WTC11 (cell line): ENCODE measurements around the gene MAP4K1. TPM values are rescaled to one million over a fixed set of nuclear protein-coding genes. Genes with fewer than 3 reads are reported as not detected.

ENCODE experiments used
- ATAC-seq: fragments of 200-7000 bp; cut with Tn5 transposase; 2 replicates; pipeline ENCODE4 v1.10.0; 2021; ENCODE audit warnings: mild to moderate bottlenecking, moderate library complexity
- CTCF ChIA-PET: fragments of 300-600 bp; sonication (Branson Sonifier 250); formaldehyde crosslinking; loops from one replicate; lab custom pipeline; 2021; ENCODE audit warnings: antibody characterized with exemption; lab: Charles Lee
- POLR2A ChIA-PET: fragments of 350-600 bp; sonication (Branson Sonifier 250); formaldehyde crosslinking; loops from one replicate; lab custom pipeline; 2021; ENCODE audit warnings: antibody characterized with exemption; lab: Charles Lee
- DNase-seq: peaks from one replicate; pipeline ENCODE4 v3.0.0; 2021; ENCODE audit warnings: low spot score
- H3K27ac Mint-ChIP-seq: 2 replicates; pipeline ENCODE4 v1.8.0; 2021; ENCODE audit warnings: mixed read lengths
- H3K27me3 Mint-ChIP-seq: 2 replicates; pipeline ENCODE4 v1.8.0; 2021; ENCODE audit warnings: low read depth, mild to moderate bottlenecking, moderate library complexity, mixed read lengths
- H3K36me3 Mint-ChIP-seq: 2 replicates; pipeline ENCODE4 v1.8.0; 2021; ENCODE audit warnings: mixed read lengths
- H3K4me1 Mint-ChIP-seq: 2 replicates; pipeline ENCODE4 v1.8.0; 2022; ENCODE audit warnings: mixed read lengths
- H3K4me3 Mint-ChIP-seq: 2 replicates; pipeline ENCODE4 v1.8.0; 2021; ENCODE audit warnings: mild to moderate bottlenecking, moderate library complexity, mixed read lengths
- H3K9me3 Mint-ChIP-seq: 2 replicates; pipeline ENCODE4 v1.8.0; 2021; ENCODE audit warnings: mixed read lengths
- CBFB ChIP-seq: sonication (generic); formaldehyde crosslinking; IDR thresholded peaks from 2 replicates; pipeline ENCODE4 v1.8.1; 2022; ENCODE audit warnings: mild to moderate bottlenecking, low read depth, missing genetic modification reagents
- CDX4 ChIP-seq: fragments of 250-450 bp; sonication (Bioruptor Pico); IDR thresholded peaks from 2 replicates; pipeline ENCODE4 v1.9.0; 2021; ENCODE audit warnings: moderate library complexity, mild to moderate bottlenecking, inconsistent platforms, borderline replicate concordance
- CREM ChIP-seq: sonication (generic); formaldehyde crosslinking; IDR thresholded peaks from 2 replicates; pipeline ENCODE4 v1.8.1; 2022; ENCODE audit warnings: mild to moderate bottlenecking, missing genetic modification reagents, moderate library complexity
- ETV6 ChIP-seq: sonication (generic); formaldehyde crosslinking; IDR thresholded peaks from 2 replicates; pipeline ENCODE4 v1.8.1; 2022; ENCODE audit warnings: mild to moderate bottlenecking, missing genetic modification reagents
- FOXK1 ChIP-seq: sonication (generic); formaldehyde crosslinking; IDR thresholded peaks from 2 replicates; pipeline ENCODE4 v1.8.0; 2022; ENCODE audit warnings: mild to moderate bottlenecking, moderate library complexity, missing genetic modification reagents
- GABPB1 ChIP-seq: sonication (generic); formaldehyde crosslinking; IDR thresholded peaks from 2 replicates; pipeline ENCODE4 v1.8.1; 2023; ENCODE audit warnings: mild to moderate bottlenecking, missing genetic modification reagents
- MAX ChIP-seq: sonication (generic); formaldehyde crosslinking; IDR thresholded peaks from 2 replicates; pipeline ENCODE4 v1.8.0; 2022; ENCODE audit warnings: mild to moderate bottlenecking, missing genetic modification reagents
- MYBL2 ChIP-seq: sonication (generic); formaldehyde crosslinking; IDR thresholded peaks from 2 replicates; pipeline ENCODE4 v1.8.1; 2023; ENCODE audit warnings: mild to moderate bottlenecking, moderate library complexity, missing genetic modification reagents
- PRDM15 ChIP-seq: sonication (generic); formaldehyde crosslinking; IDR thresholded peaks from 2 replicates; pipeline ENCODE4 v1.8.0; 2022; ENCODE audit warnings: missing genetic modification reagents
- PREB ChIP-seq: sonication (generic); formaldehyde crosslinking; IDR thresholded peaks from 2 replicates; pipeline ENCODE4 v1.8.1; 2022; ENCODE audit warnings: mild to moderate bottlenecking, missing genetic modification reagents, moderate library complexity, borderline replicate concordance
- PRRX2 ChIP-seq: fragments of 250-450 bp; sonication (Bioruptor Pico); IDR thresholded peaks from 2 replicates; pipeline ENCODE4 v1.8.0; 2021; ENCODE audit warnings: mild to moderate bottlenecking
- RELA ChIP-seq: sonication (generic); formaldehyde crosslinking; IDR thresholded peaks from 2 replicates; pipeline ENCODE4 v1.8.1; 2022; ENCODE audit warnings: missing genetic modification reagents, mild to moderate bottlenecking, borderline replicate concordance
- SMAD3 ChIP-seq: sonication (generic); formaldehyde crosslinking; IDR thresholded peaks from 2 replicates; pipeline ENCODE4 v1.8.0; 2022; ENCODE audit warnings: missing genetic modification reagents, mild to moderate bottlenecking, borderline replicate concordance
- SP1 ChIP-seq: sonication (generic); formaldehyde crosslinking; conservative IDR thresholded peaks from 2 replicates; pipeline ENCODE4 v1.8.1; 2022; ENCODE audit warnings: missing genetic modification reagents
- ZNF138 ChIP-seq: sonication (generic); formaldehyde crosslinking; conservative IDR thresholded peaks from 2 replicates; pipeline ENCODE4 v1.8.1; 2022; ENCODE audit warnings: mild to moderate bottlenecking, moderate library complexity, missing genetic modification reagents
- ZNF219 ChIP-seq: sonication (generic); formaldehyde crosslinking; IDR thresholded peaks from 2 replicates; pipeline ENCODE4 v1.8.0; 2023; ENCODE audit warnings: missing genetic modification reagents, mild to moderate bottlenecking, borderline replicate concordance
- ZNF232 ChIP-seq: sonication (generic); formaldehyde crosslinking; IDR thresholded peaks from 2 replicates; pipeline ENCODE4 v1.8.0; 2022; ENCODE audit warnings: mild to moderate bottlenecking, missing genetic modification reagents
- ZNF263 ChIP-seq: sonication (generic); formaldehyde crosslinking; IDR thresholded peaks from 2 replicates; pipeline ENCODE4 v1.8.1; 2022; ENCODE audit warnings: low read depth, mild to moderate bottlenecking, moderate library complexity, missing genetic modification reagents
- ZNF416 ChIP-seq: fragments of 250-450 bp; sonication (Bioruptor Pico); IDR thresholded peaks from 2 replicates; pipeline ENCODE4 v1.9.0; 2021; ENCODE audit warnings: mild to moderate bottlenecking, inconsistent platforms
- total RNA-seq: library from RNA; stranded (reverse); gene quantifications from 3 replicates; pipeline ENCODE4 v1.2.3, GENCODE V29; 2021
- TF ChIP-seq, protein P1 (sequence below): sonication (generic); formaldehyde crosslinking; IDR thresholded peaks from 2 replicates; pipeline ENCODE4 v1.8.1; 2023; ENCODE audit warnings: mild to moderate bottlenecking, missing genetic modification reagents, moderate library complexity
- TF ChIP-seq, protein P2 (sequence below): sonication (generic); formaldehyde crosslinking; IDR thresholded peaks from 2 replicates; pipeline ENCODE4 v1.8.0; 2022; ENCODE audit warnings: mild to moderate bottlenecking, missing genetic modification reagents
- TF ChIP-seq, protein P3 (sequence below): sonication (generic); formaldehyde crosslinking; conservative IDR thresholded peaks from 2 replicates; pipeline ENCODE4 v1.8.1; 2022; ENCODE audit warnings: mild to moderate bottlenecking, missing genetic modification reagents
- TF ChIP-seq, protein P4 (sequence below): sonication (generic); formaldehyde crosslinking; IDR thresholded peaks from 2 replicates; pipeline ENCODE4 v1.8.1; 2023; ENCODE audit warnings: mild to moderate bottlenecking, moderate library complexity, missing genetic modification reagents

MAP4K1 gene
- total RNA-seq, 1 experiment from 2014 or later = 14.0 TPM

- TF ChIP-seq, protein P1, sequence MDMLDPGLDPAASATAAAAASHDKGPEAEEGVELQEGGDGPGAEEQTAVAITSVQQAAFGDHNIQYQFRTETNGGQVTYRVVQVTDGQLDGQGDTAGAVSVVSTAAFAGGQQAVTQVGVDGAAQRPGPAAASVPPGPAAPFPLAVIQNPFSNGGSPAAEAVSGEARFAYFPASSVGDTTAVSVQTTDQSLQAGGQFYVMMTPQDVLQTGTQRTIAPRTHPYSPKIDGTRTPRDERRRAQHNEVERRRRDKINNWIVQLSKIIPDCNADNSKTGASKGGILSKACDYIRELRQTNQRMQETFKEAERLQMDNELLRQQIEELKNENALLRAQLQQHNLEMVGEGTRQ (CRISPR knock-in tag) = no peak
- TF ChIP-seq PRRX2 (CRISPR knock-in tag) (no peak), CBFB (no peak), SP1 (CRISPR knock-in tag) (no peak), ZNF138 (no peak), CDX4 (CRISPR knock-in tag) (no peak), FOXK1 (CRISPR knock-in tag) (no peak), ZNF416 (CRISPR knock-in tag) (no peak), SMAD3 (CRISPR knock-in tag) (no peak), GABPB1 (CRISPR knock-in tag) (no peak), RELA (CRISPR knock-in tag) (no peak), PREB (CRISPR knock-in tag) (no peak), MAX (CRISPR knock-in tag) (no peak), ZNF219 (CRISPR knock-in tag) (no peak), ETV6 (CRISPR knock-in tag) (no peak), ZNF232 (CRISPR knock-in tag) (no peak)
- TF ChIP-seq, protein P2, sequence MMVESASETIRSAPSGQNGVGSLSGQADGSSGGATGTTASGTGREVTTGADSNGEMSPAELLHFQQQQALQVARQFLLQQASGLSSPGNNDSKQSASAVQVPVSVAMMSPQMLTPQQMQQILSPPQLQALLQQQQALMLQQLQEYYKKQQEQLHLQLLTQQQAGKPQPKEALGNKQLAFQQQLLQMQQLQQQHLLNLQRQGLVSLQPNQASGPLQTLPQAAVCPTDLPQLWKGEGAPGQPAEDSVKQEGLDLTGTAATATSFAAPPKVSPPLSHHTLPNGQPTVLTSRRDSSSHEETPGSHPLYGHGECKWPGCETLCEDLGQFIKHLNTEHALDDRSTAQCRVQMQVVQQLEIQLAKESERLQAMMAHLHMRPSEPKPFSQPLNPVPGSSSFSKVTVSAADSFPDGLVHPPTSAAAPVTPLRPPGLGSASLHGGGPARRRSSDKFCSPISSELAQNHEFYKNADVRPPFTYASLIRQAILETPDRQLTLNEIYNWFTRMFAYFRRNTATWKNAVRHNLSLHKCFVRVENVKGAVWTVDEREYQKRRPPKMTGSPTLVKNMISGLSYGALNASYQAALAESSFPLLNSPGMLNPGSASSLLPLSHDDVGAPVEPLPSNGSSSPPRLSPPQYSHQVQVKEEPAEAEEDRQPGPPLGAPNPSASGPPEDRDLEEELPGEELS = no peak
- TF ChIP-seq, all 79 proteins: peak for 0
- no peak for ATAC-seq
- ChIA-PET POLR2A (interaction anchor here (3.3 kb wide), 1 partner anchor 13 kb away, joined by 41 read pairs; the partner anchor contains the start of gene ACTN4), CTCF (interaction anchor here (4.7 kb wide), 1 partner anchor 58 kb away, joined by 21 read pairs; no protein-coding TSS in a partner anchor)
- Mint-ChIP-seq H3K36me3 (peaks cover 10% of the 10 kb centered on the region), H3K9me3 (no peaks in the 10 kb centered on the region), H3K4me3 (no peak overlapping the region), H3K27me3 (no peaks in the 10 kb centered on the region), H3K4me1 (peaks cover 96% of the 10 kb centered on the region), H3K27ac (peak overlapping the region; percentile 82)
- DNase-seq = no peak
Observed at GRCh38 chr19:38661136-38661535, 43.4 kb upstream of the MAP4K1 start.

DNA sequence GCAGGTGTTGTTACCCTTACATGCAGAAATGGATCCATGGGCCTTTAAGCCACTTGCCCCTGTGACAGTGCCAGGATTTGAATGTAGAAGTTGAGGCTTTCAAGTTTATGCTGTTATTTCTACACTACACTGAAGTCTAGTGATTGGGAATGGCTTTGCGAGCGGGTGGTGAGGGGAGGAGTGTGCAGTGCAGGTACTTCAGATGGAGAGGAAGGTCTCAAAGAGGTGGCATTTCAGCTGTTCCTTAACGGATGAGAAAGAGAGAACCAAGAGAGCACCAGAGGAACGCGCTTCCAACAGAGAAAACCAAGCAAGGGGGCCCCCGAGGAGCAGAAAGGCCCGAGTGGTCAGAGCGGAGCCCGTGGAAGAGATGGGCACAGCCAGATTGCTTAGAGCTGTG, 43.0 kb upstream of the MAP4K1 start:
- H3K4me3 Mint-ChIP-seq = no peak overlapping the region
- ATAC-seq = no peak
- CTCF ChIA-PET = interaction anchor here (4.7 kb wide), 1 partner anchor 58 kb away, joined by 21 read pairs; no protein-coding TSS in a partner anchor
- no peaks in the 10 kb centered on the region for H3K27me3 Mint-ChIP-seq
- POLR2A ChIA-PET = interaction anchor here (3.3 kb wide), 1 partner anchor 12 kb away, joined by 41 read pairs; the partner anchor contains the start of gene ACTN4
- peak overlapping the region; percentile 82 for H3K27ac Mint-ChIP-seq
- no peak for DNase-seq
- H3K4me1 Mint-ChIP-seq = peaks cover 96% of the 10 kb centered on the region
- peaks cover 14% of the 10 kb centered on the region for H3K36me3 Mint-ChIP-seq
- no peaks in the 10 kb centered on the region for H3K9me3 Mint-ChIP-seq
- TF ChIP-seq, protein P3, sequence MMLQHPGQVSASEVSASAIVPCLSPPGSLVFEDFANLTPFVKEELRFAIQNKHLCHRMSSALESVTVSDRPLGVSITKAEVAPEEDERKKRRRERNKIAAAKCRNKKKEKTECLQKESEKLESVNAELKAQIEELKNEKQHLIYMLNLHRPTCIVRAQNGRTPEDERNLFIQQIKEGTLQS (CRISPR knock-in tag) = no peak
- TF ChIP-seq CREM (CRISPR knock-in tag) = no peak
- no peak for TF ChIP-seq MYBL2 (CRISPR knock-in tag)
- no peak for TF ChIP-seq PRDM15 (CRISPR knock-in tag)
- TF ChIP-seq ZNF232 (CRISPR knock-in tag) = no peak
- TF ChIP-seq, protein P1 (CRISPR knock-in tag) = no peak
- TF ChIP-seq, protein P4, sequence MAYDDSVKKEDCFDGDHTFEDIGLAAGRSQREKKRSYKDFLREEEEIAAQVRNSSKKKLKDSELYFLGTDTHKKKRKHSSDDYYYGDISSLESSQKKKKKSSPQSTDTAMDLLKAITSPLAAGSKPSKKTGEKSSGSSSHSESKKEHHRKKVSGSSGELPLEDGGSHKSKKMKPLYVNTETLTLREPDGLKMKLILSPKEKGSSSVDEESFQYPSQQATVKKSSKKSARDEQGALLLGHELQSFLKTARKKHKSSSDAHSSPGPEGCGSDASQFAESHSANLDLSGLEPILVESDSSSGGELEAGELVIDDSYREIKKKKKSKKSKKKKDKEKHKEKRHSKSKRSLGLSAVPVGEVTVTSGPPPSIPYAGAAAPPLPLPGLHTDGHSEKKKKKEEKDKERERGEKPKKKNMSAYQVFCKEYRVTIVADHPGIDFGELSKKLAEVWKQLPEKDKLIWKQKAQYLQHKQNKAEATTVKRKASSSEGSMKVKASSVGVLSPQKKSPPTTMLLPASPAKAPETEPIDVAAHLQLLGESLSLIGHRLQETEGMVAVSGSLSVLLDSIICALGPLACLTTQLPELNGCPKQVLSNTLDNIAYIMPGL (CRISPR knock-in tag) = no peak
- no peak for TF ChIP-seq ZNF263 (CRISPR knock-in tag)
